ENCODE results near the gene HOXD13.

DNA sequence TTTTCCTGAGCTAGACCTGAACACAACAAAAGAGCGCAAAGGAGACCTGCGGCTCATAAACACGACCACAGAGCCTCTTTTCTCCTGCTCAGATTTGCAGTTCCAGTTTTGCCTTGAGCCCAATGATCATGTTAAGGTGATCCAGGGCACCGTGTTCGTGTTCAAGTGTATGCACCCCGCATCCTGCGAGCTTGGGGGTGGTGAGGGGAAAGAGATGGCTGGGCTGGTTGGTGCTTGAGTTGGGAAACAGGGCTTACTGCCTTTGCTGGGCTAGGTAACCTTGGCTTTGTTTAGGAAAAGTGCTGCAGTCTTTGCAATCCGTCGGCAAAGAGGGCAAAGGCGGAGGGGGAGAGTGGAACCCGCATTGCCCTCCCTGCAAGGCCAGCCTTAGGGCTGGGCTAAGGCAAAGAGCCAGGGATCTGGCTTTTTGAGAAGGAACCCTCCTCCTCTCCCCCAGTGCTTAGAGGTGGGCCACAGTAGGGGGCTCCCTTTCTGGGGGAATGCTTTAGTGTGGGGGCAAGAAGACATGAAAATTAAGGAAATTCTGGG lies 25.4 kb downstream of the HOXD13 start:
- TF ChIP-seq CTCF (conservative IDR thresholded peaks at IDR 0.05; ENCODE audit: low read length), result no peak
- TF ChIP-seq EZH2phosphoT487 (IDR thresholded peaks at IDR 0.05; ENCODE audit: borderline replicate concordance, low read depth, low read length), result no peak
